Measurements from ENCODE around the gene PRDM16.

GRCh38 chr1:3146907-3147306 is 77.9 kb downstream of the PRDM16 start:
- TF ChIP-seq, protein P1, sequence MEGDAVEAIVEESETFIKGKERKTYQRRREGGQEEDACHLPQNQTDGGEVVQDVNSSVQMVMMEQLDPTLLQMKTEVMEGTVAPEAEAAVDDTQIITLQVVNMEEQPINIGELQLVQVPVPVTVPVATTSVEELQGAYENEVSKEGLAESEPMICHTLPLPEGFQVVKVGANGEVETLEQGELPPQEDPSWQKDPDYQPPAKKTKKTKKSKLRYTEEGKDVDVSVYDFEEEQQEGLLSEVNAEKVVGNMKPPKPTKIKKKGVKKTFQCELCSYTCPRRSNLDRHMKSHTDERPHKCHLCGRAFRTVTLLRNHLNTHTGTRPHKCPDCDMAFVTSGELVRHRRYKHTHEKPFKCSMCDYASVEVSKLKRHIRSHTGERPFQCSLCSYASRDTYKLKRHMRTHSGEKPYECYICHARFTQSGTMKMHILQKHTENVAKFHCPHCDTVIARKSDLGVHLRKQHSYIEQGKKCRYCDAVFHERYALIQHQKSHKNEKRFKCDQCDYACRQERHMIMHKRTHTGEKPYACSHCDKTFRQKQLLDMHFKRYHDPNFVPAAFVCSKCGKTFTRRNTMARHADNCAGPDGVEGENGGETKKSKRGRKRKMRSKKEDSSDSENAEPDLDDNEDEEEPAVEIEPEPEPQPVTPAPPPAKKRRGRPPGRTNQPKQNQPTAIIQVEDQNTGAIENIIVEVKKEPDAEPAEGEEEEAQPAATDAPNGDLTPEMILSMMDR (conservative IDR thresholded peaks at IDR 0.05; ENCODE audit: low read depth, low read length), result no peak
- TF ChIP-seq EZH2 (IDR thresholded peaks at IDR 0.05; ENCODE audit: low read length, unreplicated experiment), result no peak
